Lower leg skin (tissue), 4 donors: ENCODE results near the gene ARHGAP12. TPM values are rescaled to one million over a fixed set of nuclear protein-coding genes. Genes with fewer than 3 reads are reported as not detected.

Experiments used
- DNase-seq, 2 donors: peaks; one replicate each; pipeline ENCODE4 v3.0.0-alpha.2; 2019; ENCODE audit warnings: low spot score in 2 of 2
- H3K4me3 ChIP-seq: fragments of 200-600 bp; sonication (generic); 2 replicates; pipeline ENCODE4 v1.5.1; 2017; ENCODE audit warnings: mild to moderate bottlenecking, low read depth; ENCODE audit not compliant: poor library complexity, severe bottlenecking
- POLR2A ChIP-seq, 2 donors: fragments of 450-650 bp; IDR thresholded peaks; one replicate each; pipeline ENCODE4 v1.6.1; 2016 to 2017; ENCODE audit warnings: antibody characterized with exemption in 2 of 2, mild to moderate bottlenecking in 1 of 2, moderate library complexity in 1 of 2
- WGBS, 2 donors: methylation state at CpG; one replicate each; pipeline ENCODE4 v1.1.5; 2018; 5-methylcytosine and 5-hydroxymethylcytosine counted together
- intact Hi-C: fragments of 100-400 bp; cut with DNase I; formaldehyde crosslinking; loops from one replicate; pipeline ENCODE4 v1.15.0; 2023; ENCODE audit warnings: low total_unique reads
- total RNA-seq, 4 donors: library from RNA; depleted of rRNA; stranded (reverse); fragments of >200 nt; gene quantifications; one replicate each; pipeline ENCODE4 v1.1.0, GENCODE V29; 2016
- TF ChIP-seq, protein P1 (sequence below), 3 donors: fragments of 450-650 bp; IDR thresholded peaks; one replicate each; pipeline ENCODE4 v1.5.1; 2016; ENCODE audit warnings: antibody characterized with exemption in 3 of 3, mild to moderate bottlenecking in 3 of 3, moderate library complexity in 2 of 3

The ARHGAP12 gene
- total RNA-seq, 4 donors from 2014 or later, result 29.9 to 35.2 (median 31.4) TPM

DNA sequence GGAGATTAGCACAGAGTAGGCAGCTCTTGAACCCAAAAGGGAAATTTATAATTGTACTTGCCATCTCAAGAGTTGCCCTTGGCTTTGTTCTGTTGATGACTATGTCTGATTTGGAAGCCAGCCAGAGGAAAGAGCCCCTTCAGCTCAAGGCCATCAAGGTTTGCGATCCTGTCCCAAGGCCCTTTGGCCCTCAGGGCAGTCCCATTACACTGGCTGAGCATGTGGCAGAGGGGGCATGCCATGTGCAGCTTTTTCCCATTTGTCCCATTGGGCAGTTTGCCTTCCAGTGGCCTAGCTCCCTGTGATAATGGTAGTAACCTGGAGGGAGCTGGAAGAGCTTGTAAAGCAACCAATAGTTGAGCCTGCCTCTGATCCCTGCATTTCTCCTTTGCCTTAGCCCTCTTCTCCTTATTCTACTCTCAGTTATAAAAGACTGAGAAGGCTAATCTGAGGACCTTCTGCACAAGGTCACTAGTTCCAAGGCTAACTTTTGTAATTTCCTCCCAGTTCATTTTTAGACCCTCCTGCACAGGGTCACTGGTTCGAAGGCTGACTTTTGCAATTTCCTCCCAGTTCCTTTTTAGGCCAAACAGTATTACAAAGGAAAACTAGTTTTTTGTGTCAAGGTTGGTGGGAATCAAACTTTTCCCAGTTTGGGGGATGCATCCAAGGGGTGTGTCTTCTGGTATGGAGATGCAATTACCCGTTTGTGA is 31.0 kb upstream of the ARHGAP12 start:
- no peak for TF ChIP-seq POLR2A (IDR thresholded peaks at IDR 0.05)
- TF ChIP-seq, protein P1, sequence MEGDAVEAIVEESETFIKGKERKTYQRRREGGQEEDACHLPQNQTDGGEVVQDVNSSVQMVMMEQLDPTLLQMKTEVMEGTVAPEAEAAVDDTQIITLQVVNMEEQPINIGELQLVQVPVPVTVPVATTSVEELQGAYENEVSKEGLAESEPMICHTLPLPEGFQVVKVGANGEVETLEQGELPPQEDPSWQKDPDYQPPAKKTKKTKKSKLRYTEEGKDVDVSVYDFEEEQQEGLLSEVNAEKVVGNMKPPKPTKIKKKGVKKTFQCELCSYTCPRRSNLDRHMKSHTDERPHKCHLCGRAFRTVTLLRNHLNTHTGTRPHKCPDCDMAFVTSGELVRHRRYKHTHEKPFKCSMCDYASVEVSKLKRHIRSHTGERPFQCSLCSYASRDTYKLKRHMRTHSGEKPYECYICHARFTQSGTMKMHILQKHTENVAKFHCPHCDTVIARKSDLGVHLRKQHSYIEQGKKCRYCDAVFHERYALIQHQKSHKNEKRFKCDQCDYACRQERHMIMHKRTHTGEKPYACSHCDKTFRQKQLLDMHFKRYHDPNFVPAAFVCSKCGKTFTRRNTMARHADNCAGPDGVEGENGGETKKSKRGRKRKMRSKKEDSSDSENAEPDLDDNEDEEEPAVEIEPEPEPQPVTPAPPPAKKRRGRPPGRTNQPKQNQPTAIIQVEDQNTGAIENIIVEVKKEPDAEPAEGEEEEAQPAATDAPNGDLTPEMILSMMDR (IDR thresholded peaks at IDR 0.05), result no peak
- intact Hi-C loops, result no loop called here
- no peak for DNase-seq
- no peak overlapping the region for H3K4me3 ChIP-seq
- 54 to 68% methylated on average over 3 of the region's 3 CpGs for WGBS, 2 donors

DNA sequence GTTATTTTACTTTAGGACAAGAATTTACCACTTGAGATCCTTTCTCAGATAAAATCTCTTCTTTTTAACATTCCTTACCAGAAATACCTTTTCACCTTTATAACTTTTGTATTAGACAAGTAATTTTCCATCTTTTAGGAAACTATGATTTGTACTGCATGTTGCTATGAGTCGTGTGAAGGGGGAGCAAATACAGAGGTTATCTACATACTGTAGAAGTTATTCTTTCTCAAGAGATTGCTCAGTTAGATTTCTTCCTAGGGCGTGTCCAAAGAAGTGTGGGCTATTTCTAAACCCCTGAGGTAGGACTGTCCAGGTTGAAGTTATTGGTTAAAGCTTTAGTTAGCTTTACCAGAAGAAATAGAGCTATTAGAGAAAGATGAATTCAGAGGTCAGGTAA is 30.2 kb upstream of the ARHGAP12 start:
- WGBS, 2 donors, result 76 to 86% methylated on average over 2 of the region's 2 CpGs
- intact Hi-C loops, result no loop called here
- H3K4me3 ChIP-seq, result no peak overlapping the region
- TF ChIP-seq, protein P1 (IDR thresholded peaks at IDR 0.05), result no peak
- no peak for TF ChIP-seq POLR2A (IDR thresholded peaks at IDR 0.05)
- no peak for DNase-seq

DNA sequence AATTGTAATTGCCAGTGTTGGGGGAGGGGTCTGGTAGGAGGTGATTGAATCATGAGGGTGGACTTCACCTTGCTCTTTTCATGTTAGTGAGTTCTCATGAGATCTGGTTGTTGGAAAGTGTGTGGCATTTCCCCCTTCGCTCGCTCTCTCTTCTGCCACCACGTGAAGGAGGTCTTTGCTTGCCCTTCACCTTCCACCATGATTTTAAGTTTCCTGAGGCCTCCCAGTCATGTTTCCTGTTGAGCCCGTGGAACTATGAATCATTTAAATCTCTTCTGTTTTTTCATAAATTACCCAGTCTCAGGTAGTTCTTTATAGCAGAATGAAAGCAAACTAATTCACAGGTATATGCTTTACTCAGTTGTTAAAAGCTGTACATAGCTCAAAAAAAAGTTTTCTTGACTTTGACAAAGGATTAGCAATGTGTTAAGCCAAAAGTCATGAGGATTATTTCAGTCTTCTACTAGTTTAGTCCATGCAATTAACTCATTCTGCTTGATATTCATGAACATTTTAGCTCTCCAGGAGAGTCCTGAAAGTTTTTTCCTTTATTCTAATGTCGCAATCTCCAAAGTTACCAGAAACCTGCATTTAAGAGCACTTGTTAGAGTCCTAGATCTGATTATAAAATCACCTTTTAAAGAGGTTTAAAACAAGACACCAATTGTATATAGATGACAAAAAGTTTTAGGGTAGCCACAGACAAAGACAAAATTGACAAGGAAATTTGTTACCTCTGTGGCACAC is 27.7 kb upstream of the ARHGAP12 start:
- WGBS, 2 donors, result 84 to 86% methylated on average over 5 of the region's 5 CpGs
- DNase-seq, result no peak
- no peak overlapping the region for H3K4me3 ChIP-seq
- TF ChIP-seq, protein P1 (IDR thresholded peaks at IDR 0.05), result no peak
- no peak for TF ChIP-seq POLR2A (IDR thresholded peaks at IDR 0.05)
- intact Hi-C loops, result no loop called here

DNA sequence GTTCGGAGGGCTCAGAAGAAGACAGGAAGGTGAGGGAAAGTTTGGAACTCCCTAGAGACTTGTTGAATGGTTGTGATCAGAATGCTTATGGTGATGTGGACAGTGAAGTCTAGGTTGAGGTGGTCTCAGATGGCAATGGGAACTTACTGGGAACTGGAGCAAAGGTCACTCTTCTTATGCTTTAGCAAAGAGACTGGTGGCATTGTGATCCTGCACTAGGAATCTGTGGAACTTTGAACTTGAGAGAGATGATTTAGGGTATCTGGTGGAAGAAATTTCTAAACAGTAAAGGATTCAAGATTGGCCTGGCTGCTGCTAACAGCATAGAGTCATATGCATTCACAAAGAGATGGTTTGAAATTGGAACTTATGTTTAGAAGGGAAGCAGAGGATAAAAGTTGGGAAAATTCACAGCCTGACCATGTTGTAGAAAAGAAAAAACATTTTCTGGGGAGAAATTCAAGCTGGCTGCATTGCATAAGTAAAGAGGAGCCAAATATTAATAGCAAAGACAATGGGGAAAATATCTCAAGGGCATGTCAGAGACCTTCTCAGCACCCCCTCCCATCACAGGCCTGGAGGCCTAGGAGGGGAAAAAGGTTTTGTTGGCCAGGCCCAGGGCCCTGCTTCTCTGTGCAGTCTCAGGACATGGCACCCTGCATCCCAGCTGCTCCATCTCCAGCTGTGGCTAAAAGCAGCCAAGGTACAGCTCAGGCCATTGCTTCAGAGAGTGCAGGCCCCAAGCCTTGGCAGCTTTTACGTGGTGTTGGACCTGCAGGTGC is 26.0 kb upstream of the ARHGAP12 start:
- no peak for TF ChIP-seq POLR2A (IDR thresholded peaks at IDR 0.05)
- TF ChIP-seq, protein P1 (IDR thresholded peaks at IDR 0.05), result no peak
- DNase-seq, result no peak
- 92 to 100% methylated on average over 2 of the region's 2 CpGs for WGBS, 2 donors
- H3K4me3 ChIP-seq, result no peak overlapping the region
- intact Hi-C loops, result no loop called here

DNA sequence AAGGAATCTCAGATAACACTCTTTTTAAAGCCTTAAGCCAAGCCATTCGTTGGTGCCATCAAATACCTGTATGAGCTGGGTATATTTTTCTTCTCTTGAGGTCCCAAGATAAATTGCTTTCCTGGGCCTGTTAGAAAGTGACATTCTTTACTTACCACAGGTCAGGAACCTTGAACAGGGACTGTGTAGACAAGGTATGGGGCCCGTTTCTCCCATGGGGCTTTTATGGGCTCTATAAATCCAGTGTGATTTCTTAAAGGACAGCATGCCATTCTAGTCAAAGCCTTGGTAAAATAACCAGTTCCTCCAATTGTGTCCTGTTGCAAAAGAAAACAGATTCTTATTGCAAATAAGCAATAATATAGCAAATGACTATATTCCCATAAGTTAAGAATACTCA is 24.8 kb upstream of the ARHGAP12 start:
- 85 to 89% methylated on average over 2 of the region's 2 CpGs for WGBS, 2 donors
- TF ChIP-seq POLR2A (IDR thresholded peaks at IDR 0.05), result no peak
- TF ChIP-seq, protein P1 (IDR thresholded peaks at IDR 0.05), result no peak
- H3K4me3 ChIP-seq, result no peak overlapping the region
- intact Hi-C loops, result no loop called here
- DNase-seq, result no peak
